Measurements from ENCODE around the gene MED23. TPM values are rescaled to one million over a fixed set of nuclear protein-coding genes. Genes with fewer than 3 reads are reported as not detected.
"Not testable (repeated sequence)": the region's sequence is repeated elsewhere in the genome, so short reads cannot be mapped to it uniquely, and the experiment has no call there.

The MED23 gene
- total RNA-seq, 1 donor from 2014 or later: 71.3 TPM

DNA sequence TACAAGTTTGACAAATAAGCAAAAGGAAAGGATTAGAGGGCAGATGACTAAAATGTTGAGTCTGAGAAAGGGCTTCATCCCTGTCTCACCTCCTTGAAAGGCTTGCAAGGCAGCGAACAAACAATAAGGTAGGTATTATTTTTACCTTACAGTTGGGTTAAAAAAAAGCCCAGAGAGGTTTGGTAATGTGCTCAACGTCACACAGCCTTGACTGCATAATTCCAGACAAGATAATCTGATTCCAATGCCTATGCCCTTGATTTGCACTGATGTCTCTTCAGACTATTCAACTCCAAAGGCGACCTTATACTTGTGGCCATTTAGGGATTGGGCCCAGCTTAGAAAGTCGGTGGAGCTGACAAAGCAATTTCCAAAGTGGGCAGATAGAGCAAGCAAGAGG, 53.4 kb downstream of the MED23 start:
- no peak for DNase-seq

DNA sequence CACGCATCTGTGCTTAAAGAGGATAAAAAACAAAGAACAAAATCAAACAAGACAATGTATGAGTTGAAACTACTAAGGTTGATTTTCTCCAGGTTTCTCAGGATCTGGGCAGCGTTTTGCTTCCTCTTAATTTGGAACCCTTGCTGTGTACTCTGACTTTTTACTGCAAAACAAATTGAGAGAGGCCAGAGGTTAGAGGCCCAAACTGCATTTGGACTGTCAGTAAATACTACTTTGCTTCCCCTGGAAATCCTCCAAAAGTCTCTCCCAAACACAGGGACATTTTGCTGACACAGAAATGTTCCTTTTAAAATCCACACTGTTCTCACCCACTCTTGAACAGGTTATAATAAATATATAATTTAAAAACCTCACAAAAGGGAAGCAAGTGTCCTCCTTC, 53.9 kb downstream of the MED23 start:
- DNase-seq: no peak

DNA sequence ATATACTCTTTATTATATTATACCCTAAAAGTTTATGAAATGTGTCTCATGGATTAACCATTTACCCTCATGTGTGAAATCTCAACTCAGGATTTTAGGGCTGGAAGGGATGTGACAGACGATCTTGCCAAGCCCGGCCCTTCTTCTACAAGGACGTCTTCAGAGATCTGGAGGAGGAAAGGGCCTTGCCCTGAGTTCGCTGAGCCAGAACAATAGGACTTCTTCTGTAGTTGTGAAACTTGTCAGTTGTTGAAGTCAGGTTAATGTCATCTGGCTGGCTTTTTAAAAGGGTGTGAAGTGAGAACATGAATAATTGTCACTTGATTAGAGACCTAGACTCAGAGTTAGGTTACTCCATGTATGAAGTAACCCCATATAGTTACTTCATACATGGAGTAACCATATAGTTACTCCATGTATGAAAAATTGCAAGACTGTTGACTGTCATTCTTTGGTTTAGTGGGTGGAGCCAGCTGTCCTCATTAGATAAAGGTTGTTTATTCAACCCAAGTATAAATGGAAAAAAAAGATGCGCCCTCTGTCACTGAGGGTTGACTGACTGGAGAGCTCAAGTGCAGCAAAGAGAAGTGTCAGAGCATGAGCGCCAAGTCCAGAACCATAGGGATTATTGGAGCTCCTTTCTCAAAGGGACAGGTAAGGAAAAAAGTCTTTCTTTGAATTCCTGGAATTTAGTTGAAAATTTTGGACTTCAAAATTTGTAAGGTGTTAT, 55.2 kb downstream of the MED23 start, which contains the start of gene ARG1:
ARG1 (plus strand) TSS at position 541 of the 730 bp plus-strand sequence; CDS start at position 598, 57 bp downstream.
- no peak for DNase-seq

DNA sequence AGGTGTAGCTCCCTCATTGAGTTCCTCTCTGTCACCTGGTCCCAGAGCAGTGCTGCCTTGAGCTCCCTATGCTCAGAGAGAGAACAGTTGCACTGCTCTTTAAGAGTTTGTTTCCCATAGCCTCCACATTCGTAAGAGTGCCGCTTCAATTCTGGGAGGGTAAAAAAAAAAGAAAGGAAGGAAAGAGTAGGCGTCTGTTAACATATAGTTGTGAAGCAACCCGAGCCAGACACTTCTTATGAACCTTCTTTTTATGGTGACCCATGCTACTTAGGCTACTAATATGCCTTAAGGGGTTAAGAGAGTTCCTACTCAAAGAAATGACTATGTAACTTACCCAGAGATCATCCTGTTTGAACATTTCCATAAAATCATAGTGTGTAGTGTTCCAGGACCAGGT, 59.3 kb downstream of the MED23 start:
- no peak for DNase-seq

DNA sequence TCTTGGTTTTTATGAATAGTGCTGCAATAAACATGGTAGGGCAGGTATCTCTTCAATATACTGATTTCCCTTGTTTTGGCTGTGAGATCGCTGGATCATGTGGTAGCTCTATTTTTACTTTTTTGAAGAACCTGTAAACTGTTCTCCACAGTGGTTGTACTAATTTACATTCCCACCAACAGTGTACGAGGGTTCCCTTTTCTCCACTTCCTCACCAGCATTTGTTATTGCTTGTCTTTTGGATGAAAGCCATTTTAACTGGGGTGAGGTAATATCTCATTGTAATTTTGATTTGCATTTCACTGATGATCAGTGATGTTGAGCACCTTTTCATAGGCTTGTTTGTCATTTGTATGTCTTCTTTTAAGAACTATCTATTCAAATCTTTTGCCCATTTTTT, 63.0 kb downstream of the MED23 start:
- DNase-seq: no peak

DNA sequence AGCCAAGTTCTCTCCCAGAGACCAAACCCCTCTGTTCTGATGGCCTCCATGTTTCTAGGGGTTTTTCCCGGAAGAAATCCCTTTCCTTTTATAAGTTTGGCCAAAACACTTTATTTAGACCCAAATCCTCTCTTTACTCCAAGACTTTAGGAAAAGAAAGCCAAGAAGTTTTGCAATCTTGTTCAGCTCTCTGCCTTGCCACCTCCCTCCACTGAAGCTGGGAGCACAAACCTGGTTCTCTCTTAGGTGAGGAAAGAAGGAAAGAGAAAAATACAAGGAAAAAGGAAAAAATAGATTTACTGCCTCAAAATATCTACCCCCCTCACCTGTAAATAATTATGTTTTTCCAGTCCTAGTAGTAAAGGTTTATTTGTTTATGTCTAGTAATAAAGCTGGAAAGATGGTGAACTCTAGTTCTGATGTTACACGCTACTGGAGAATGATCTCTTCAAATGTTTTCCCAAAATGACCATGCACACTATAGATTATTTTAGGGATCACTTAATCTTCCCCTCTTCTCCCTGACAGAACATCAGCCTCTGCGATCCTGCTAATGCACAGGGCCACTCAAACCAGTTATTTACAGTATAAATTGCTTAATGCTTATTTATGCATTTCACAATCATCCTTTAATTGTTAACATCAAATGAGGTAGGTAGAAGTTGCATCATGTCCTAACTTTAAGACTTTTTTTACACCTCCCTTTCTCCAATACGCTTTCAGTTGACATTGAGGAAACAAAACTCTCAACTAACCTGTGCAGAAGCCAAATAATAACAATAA, 65.9 kb downstream of the MED23 start:
- DNase-seq: no peak

DNA sequence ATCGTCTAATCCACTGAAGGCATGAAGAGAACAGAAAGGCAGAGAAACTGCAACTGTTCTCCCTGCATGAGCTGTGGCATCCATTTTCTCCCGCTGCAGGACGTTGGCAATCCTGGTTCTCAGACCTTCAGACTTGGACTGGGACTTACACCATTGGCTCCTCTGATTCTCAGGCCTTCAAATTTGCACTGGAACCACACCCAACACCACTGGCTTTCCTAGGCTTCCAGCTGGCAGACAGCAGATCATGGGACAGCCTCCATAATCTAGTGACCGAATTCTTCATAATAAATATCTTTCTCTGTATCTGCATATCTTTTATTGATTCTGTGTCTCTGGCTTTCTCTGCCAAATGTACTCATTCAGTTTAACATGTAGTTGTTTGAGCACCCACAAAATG, 69.1 kb downstream of the MED23 start:
- DNase-seq: no peak

DNA sequence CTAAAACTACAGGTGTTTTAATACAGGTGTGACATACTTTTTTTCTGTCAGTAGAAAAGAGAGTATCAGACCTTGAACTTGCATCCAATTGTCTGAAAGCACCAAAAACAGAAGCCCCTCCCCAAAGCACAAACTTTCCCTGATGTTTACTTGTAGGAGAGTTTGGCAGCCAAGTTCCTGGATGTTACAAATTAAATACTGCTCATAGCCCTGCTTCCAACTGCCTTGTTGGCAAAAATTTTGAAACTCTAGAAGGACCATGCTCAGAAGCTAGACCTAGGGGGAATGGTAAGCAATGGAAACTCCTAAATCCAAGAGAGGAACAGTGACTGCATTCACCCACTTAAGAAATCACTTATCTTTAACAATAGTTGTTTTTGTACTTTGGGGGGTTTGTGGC, 72.0 kb downstream of the MED23 start:
- no peak for DNase-seq

DNA sequence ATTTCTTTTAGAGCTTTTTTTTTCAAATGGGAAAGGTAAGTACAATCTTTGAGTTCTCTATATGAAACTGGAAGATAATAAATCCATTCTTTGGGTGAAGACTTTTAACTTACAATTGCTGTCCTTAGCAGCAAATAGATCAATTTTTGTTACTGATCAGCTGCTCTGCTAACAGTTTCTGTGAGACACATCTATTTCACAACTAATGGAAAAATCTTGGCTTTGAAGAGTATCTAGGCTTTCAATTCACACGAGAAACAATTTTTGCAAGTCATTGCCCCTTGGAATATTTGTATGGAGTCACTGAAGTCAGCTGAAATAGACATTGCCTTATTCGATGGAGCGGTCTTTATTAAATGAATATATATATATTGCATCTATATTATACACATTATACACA, 75.5 kb downstream of the MED23 start:
- DNase-seq: no peak

DNA sequence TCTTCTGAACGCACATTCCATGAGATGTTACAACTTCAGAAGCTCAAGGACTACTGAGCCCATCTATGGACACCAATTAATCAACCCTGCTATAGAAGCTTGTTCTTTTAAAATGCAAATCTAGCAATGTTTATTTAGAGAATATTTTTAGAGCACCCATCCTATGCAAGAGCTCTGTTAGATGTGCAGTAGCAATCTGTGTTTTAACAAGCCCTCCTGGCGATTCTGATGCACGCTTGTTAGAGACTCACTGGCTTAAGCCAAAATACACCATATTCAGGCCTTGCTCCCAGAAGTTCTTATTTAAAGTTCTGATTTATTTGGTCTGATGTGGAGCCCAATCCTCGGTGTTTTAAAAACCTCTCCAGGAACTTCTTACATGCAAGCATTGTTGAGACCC, 76.1 kb downstream of the MED23 start:
- no peak for DNase-seq

DNA sequence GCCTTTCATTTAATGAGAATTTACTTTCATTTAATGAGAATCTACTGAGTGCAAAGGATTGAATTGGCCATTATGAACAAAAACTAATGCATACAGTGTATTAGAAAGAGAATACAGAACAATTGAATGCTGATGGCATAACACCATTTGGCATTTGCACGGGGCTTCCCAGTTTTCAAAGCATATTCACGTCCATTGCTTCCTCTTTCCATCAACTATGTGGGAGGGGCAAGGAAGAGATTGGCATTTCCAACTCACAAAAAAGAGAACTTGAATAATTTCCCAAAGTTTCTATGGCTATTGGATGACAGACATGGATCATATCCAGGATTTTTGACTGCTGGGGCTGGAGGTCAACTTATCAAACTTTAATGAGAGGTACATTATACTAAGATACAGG, 78.2 kb downstream of the MED23 start:
- no peak for DNase-seq

DNA sequence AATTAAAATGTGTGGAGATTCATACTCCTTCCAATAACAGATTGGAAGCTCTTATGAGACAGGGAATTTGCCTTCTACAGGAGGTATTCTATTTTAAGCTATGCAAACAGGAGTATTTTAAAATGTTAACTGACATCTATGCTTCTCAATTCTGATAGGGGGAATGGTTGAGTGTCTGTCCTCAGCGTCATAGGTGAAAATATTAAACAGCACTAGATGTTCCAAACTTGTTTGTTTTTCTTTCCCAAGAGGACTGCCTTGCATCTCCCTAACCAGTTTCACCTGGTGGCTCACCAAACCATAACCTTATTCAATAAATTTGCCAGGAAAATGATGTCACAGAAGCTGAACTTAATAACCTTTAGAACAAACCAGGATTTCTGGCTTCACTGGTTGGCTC, 79.6 kb downstream of the MED23 start:
- DNase-seq: no peak

DNA sequence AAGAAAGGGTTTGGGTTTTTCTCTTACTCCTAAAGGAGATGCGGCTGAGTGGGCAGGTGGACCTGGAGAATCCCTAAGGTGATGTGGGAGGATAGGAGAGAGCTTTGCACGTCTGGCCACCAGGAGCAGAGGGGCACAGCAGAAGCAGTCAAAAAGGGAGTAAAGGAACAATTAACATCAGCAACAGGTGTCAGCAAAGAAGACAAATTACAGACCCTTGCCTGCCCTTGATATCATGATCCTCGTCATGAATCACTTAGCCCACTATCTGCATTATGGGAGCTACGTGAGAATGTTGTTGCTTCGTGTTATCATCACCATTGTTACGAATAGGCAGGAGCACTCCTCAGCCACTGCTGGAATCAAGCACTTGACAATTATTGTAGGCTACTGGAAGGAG, 80.6 kb downstream of the MED23 start:
- no peak for DNase-seq

DNA sequence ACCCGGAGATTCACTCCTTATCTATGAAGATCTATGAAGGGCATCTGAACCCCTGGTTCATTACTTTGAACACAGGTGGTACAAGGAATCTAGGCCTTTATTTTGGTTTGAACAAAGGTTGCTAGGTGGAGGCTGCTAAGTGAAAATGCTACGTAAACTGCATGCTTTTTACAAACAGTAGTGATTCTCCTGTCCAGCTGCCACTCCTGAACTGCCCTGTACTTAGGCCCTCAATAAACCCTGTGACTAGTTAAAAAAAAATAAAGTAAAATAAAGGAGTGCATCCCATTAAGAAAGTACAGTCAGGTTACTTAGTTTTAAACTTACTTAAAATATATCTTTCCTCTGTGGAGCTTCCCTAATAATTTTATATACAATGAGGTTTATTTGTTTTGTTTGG, 82.7 kb downstream of the MED23 start:
- no peak for DNase-seq

DNA sequence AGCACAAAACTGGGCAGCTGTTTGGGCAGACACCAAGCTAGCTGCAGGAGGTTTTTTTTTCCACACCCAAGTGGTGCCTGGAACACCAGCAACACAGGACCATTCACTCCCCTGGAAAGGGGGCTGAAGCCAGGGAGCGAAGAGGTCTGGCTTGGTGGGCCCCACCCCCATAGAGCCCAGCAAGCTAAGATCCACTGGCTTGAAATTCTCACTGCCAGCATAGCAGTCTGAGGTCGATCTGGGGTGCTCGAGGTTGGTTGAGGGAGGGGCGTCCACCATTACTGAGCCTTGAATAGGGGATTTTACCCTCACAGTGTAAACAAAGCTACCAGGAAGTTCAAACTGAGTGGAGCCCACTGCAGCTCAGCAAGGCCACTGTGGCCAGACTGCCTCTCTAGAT, 89.4 kb downstream of the MED23 start:
- DNase-seq: not testable (repeated sequence)

DNA sequence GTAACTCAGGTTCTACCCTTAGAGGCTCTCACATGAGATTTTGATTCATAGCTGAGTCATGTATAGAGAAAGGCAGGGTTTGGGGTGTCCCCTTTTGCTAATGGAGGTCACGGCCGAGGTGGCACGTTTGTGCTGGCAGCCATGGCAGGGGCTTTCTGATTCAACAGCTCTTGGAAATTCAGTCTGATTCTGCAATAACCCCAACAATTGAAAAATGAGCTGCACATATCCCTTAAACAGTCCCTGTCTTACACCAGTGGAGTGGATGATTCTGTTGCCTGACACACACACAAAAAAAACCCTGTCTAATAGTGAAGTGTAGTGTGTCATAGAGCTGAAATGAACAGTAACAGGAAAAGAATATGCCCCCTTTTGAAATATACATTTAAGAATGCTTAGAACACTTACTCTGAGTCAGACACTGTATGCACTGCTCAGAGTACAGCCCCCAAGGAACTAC, 95.4 kb downstream of the MED23 start:
- DNase-seq: no peak

DNA sequence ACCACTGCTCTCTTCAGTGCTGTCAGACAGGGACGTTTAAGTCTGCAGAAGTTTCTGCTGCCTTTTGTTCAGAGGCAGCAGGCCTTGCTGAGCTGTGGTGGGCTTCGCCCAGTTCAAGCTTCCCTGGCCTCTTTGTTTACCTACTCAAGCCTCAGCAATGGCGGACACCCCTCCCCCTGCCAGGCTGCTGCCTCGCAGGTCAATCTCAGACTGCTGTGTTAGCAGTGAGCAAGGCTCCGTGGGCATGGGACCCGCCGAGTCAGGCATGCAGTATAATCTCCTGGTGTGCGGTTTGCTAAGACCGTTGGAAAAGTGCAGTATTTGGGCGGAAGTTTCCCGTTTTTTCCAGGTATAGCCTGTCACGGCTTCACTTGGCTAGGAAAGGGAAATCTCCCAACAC, 96.4 kb downstream of the MED23 start:
- not testable (repeated sequence) for DNase-seq

DNA sequence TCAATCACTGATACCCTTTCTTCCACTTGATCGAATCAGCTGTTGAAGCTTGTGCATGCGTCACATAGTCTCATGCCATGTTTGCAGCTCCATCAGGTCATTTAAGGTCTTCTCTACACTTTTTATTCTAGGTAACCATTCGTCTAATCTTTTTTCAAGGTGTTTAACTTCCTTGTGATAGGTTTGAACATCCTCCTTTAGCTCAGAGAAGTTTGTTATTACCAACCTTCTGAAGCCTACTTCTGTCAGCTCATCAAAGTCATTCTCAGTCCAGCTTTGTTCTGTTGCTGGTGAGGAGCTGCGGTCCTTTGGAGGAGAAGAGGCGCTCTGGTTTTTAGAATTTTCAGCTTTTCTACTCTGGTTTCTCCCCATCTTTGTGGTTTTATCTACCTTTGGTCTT, 97.1 kb downstream of the MED23 start:
- not testable (repeated sequence) for DNase-seq

DNA sequence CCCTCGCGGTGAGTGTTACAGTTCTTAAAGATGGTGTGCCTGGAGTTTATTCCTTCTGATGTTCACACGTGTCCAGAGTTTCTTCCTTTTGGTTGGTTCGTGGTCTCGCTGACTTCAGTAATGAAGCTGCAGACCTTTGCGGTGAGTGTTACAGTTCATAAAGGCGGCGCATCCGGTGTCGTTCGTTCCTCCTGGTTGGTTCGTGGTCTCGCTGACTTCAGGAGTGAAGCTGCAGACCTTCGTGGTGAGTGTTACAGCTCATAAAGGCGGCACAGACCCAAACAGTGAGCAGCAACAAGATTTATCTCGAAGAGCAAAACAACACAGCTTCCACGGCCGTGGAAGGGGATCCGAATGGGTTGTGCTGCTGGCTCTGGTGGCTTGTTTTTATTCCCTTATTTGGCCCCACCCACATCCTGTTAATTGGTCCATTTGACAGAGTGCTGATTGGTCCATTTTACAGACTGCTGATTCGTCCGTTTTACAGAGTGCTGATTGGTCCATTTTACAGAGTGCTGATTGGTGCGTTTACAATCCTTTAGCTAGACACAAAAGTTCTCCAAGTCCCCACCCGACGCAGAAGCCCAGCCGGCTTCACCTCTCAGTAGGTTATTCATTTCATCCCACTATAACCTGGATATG, 103.2 kb downstream of the MED23 start:
- no peak for DNase-seq

DNA sequence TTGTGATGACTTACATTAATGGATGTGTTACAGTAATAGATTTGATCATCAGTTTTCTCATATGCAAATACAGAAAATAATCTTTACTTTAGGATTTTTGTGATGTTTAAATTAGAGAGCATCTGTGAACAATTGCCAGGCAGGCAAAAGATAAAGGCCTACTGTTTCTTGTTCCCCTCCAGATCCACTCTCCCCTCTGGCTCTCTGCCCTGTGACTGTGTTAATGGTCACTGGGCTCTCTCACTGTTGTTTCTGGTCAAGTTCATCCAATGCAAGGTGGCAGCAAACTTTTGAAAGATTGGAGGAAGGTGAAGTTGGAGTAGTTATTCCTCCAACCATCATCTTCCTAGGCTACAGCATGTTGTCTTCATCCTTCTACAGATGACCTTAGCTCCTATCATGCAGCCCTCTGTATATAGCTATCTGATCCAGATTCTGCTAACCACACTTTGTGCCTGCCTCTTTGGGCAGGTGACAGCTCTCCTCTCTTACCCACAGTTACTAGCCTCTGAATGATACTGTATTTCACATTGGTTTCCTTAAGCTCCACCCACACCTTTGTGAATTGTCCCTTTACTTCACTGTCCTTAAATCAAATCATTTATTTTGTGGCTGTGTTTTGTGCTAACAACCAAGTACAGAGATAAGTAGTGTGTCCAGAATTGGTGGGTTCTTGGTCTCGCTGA, 103.9 kb downstream of the MED23 start:
- no peak for DNase-seq
